OCI-LY3 (cell line): Measurements from ENCODE around the gene TMEM106C.
A peak's percentile ranks its signal among the peaks of the same experiment; 100 is the strongest.

ENCODE experiments used
- H2AFZ ChIP-seq: fragments of 200-600, 300-600 bp; shearing (Covaris generic); 2 replicates; pipeline ENCODE4 v1.6.0; 2014; ENCODE audit warnings: antibody characterized with exemption, low read depth, low read length
- H3K27ac ChIP-seq: fragments of 200-600, 300-600 bp; sonication (generic); 2 replicates; pipeline ENCODE4 v1.5.1; 2014; ENCODE audit warnings: mild to moderate bottlenecking, low read length, moderate library complexity, mixed read lengths
- H3K27me3 ChIP-seq: fragments of 200-600, 300-600 bp; sonication (generic); 2 replicates; pipeline ENCODE4 v1.6.1; 2014; ENCODE audit warnings: low read depth, low read length, mixed read lengths
- H3K36me3 ChIP-seq: fragments of 200-600, 300-600 bp; sonication (generic); replicated peaks from 2 replicates; pipeline ENCODE3; 2014; ENCODE audit warnings: low read depth, low read length, mixed read lengths
- H3K4me1 ChIP-seq: fragments of 300-600, 200-600 bp; sonication (generic); 2 replicates; pipeline ENCODE4 v1.6.1; 2014; ENCODE audit warnings: low read length, mixed read lengths
- H3K4me2 ChIP-seq: fragments of 200-600, 300-600 bp; sonication (generic); 2 replicates; pipeline ENCODE4 v1.6.1; 2014; ENCODE audit warnings: low read length, mixed read lengths
- H3K4me3 ChIP-seq: fragments of 300-600, 200-600 bp; sonication (generic); 2 replicates; pipeline ENCODE4 v1.5.1; 2014; ENCODE audit warnings: antibody characterized with exemption, mild to moderate bottlenecking, low read length, moderate library complexity
- H3K79me2 ChIP-seq: fragments of 300-600, 200-600 bp; shearing (Covaris generic); 2 replicates; pipeline ENCODE4 v1.6.1; 2014; ENCODE audit warnings: mild to moderate bottlenecking, low read length, mixed read lengths
- H3K9ac ChIP-seq: fragments of 300-600, 200-600 bp; shearing (Covaris generic); 2 replicates; pipeline ENCODE4 v1.6.0; 2014; ENCODE audit warnings: mild to moderate bottlenecking, low read length, moderate library complexity
- H3K9me3 ChIP-seq: fragments of 200-600, 300-600 bp; shearing (Covaris generic); 2 replicates; pipeline ENCODE4 v1.6.1; 2014; ENCODE audit warnings: low read length, mixed read lengths; ENCODE audit not compliant: insufficient read depth
- H4K20me1 ChIP-seq: fragments of 200-600, 300-600 bp; sonication (generic); 2 replicates; pipeline ENCODE4 v1.6.1; 2016; ENCODE audit warnings: low read length, mixed read lengths; ENCODE audit not compliant: insufficient read depth
- CTCF ChIP-seq: fragments of 200-600, 300-600 bp; sonication (generic); IDR thresholded peaks from 2 replicates; pipeline ENCODE4 v1.5.1; 2014; ENCODE audit warnings: antibody characterized with exemption, low read length, low read depth
- EZH2phosphoT487 ChIP-seq: fragments of 200-600 bp; shearing (Covaris generic); IDR thresholded peaks from 2 replicates; pipeline ENCODE4 v1.6.1; 2018; ENCODE audit warnings: antibody characterized with exemption, mixed run types, low read depth

Gene TMEM106C

DNA sequence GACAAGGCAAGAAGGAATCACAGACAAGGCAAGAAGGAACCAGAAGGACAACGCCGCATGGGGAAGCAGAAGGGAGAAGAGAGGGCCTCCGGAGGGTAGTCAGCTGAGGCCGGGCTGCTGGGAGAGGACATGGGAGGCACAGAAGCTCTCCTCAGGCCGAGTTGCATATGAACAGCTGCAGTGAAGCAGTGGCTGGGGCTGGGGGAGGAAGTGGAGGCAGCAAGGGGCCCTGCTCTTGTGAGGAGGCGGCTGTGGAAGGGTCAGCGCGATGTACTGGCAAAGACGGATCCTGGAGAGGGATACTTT, 22.0 kb upstream of the TMEM106C start:
- H3K9ac ChIP-seq: no peak overlapping the region
- H4K20me1 ChIP-seq: no peaks in the 10 kb centered on the region
- no peak overlapping the region for H3K27ac ChIP-seq
- H3K4me1 ChIP-seq: no peaks in the 10 kb centered on the region
- H3K36me3 ChIP-seq: no peaks in the 10 kb centered on the region
- peaks cover 8% of the 10 kb centered on the region for H3K27me3 ChIP-seq
- no peak overlapping the region for H2AFZ ChIP-seq
- no peak for TF ChIP-seq EZH2phosphoT487
- TF ChIP-seq CTCF: no peak
- H3K4me2 ChIP-seq: no peak overlapping the region
- no peaks in the 10 kb centered on the region for H3K79me2 ChIP-seq
- no peaks in the 10 kb centered on the region for H3K9me3 ChIP-seq
- H3K4me3 ChIP-seq: no peak overlapping the region

DNA sequence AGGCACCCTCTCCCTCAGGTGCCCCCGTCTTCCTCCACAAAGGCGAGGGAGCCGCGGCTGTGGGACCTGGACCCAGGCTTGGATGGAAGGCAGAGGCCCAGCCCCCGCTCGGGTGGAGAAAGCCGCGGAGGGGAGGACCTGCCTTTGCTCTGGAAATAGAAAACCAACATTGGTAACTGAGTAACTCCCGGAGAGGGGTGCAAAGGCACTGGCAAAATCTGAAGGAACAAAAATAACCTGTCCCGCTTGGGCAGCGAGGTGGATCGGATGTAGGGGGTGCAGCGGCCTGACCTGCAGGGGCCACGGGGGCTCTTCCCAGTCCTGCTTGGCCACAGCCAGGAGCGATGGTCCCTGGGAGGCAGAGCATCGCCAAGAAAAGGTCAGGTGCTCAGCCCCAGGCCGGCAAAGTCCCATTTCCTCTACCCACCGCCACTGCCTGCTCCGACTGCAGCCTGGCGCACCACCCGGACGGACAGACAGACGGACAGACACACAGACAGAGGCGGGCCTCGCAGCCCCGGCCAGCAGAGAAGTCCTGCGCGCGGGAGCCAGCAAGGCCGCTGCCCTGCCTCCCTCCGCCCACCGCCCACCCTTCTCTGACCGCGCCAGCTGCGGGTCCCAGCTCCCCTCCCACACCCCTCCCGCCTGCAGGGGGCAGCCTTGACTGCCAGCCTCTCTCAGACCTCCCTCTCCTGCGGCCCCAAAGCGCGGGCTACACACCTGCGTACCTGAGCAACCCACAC, 21.4 kb upstream of the TMEM106C start:
- Histone ChIP-seq H2AFZ (no peak overlapping the region), H3K9ac (no peak overlapping the region), H3K27me3 (peaks cover 8% of the 10 kb centered on the region), H4K20me1 (no peaks in the 10 kb centered on the region), H3K4me3 (no peak overlapping the region), H3K79me2 (no peaks in the 10 kb centered on the region), H3K36me3 (no peaks in the 10 kb centered on the region), H3K9me3 (no peaks in the 10 kb centered on the region), H3K4me2 (no peak overlapping the region), H3K27ac (no peak overlapping the region), H3K4me1 (no peaks in the 10 kb centered on the region)
- TF ChIP-seq EZH2phosphoT487: no peak
- peak; percentile 31; the same call in 1 of the 2 replicates for TF ChIP-seq CTCF

DNA sequence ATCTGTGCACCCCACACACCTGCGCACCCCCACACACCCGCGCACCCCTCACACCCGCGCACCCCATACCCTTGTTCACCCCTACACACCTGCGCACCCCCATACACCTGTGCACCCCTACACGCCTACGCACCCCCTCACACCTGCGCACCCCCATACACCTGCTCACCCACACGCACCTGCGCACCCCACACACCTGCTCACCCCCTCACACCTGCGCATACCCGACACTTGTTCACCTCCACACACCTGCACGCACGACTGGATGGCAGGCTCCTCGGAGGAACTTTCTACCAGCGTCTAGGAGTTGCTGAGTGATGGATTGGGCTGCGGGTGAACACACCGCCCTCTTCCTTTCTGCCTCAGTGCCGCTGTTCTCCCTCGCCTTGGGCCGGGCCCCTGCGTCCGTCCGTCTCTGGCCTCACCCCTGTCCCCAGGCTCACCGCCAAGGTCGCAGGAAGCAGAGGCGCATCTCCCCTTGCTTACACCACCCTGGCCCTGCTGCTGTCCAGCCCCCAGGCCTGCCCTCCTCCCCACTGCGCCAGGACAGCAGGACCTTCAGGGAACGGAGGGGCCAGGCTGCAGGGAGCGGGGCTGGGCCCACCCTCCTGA, 20.7 kb upstream of the TMEM106C start:
- Histone ChIP-seq H3K9ac (no peak overlapping the region), H3K27me3 (peaks cover 8% of the 10 kb centered on the region), H2AFZ (no peak overlapping the region), H3K9me3 (no peaks in the 10 kb centered on the region), H3K4me1 (no peaks in the 10 kb centered on the region), H4K20me1 (no peaks in the 10 kb centered on the region), H3K4me3 (no peak overlapping the region), H3K4me2 (no peak overlapping the region), H3K27ac (no peak overlapping the region), H3K79me2 (no peaks in the 10 kb centered on the region), H3K36me3 (no peaks in the 10 kb centered on the region)
- TF ChIP-seq CTCF (no peak), EZH2phosphoT487 (no peak)

- Histone ChIP-seq H3K4me2 (no peak overlapping the region), H3K27me3 (peaks cover 8% of the 10 kb centered on the region), H3K4me1 (no peaks in the 10 kb centered on the region), H3K36me3 (no peaks in the 10 kb centered on the region), H3K9ac (no peak overlapping the region), H2AFZ (no peak overlapping the region), H4K20me1 (no peaks in the 10 kb centered on the region), H3K27ac (no peak overlapping the region), H3K79me2 (no peaks in the 10 kb centered on the region), H3K4me3 (no peak overlapping the region), H3K9me3 (no peaks in the 10 kb centered on the region)
- TF ChIP-seq EZH2phosphoT487 (no peak), CTCF (no peak)
These were observed 19.6 kb upstream of the TMEM106C start for GRCh38 chr12:47943623-47944340.
